Heart right ventricle (tissue), 16 donors: ENCODE measurements around the gene VNN1. TPM values are rescaled to one million over a fixed set of nuclear protein-coding genes. Genes with fewer than 3 reads are reported as not detected.

Source experiments
- ATAC-seq, 8 donors: fragments of 200-7000 bp; cut with Tn5 transposase; one replicate each; pipeline ENCODE4 v1.9.1; 2020; ENCODE audit warnings: mild to moderate bottlenecking in 8 of 8, moderate library complexity in 8 of 8, moderate number of reproducible peaks in 1 of 8
- DNase-seq, 2 donors: peaks; one replicate each; pipeline ENCODE4 v3.0.0-alpha.2; 2020
- H3K27ac ChIP-seq, 10 donors: fragments of 200-600 bp; sonication (generic) in 2 of 10; one replicate each; pipeline versions ENCODE4 v1.5.0 to v1.8.0; 2020 to 2022; ENCODE audit warnings: mild to moderate bottlenecking in 3 of 10
- H3K27me3 ChIP-seq, 7 donors: fragments of 200-600 bp; one replicate each; pipeline ENCODE4 v1.8.0; 2021 to 2022; ENCODE audit warnings: mild to moderate bottlenecking in 2 of 7
- H3K36me3 ChIP-seq, 9 donors: fragments of 200-600 bp; sonication (generic) in 1 of 9; one replicate each; pipeline versions ENCODE4 v1.5.0 to v1.8.0; 2020 to 2022; ENCODE audit warnings: mild to moderate bottlenecking in 2 of 9
- H3K4me1 ChIP-seq, 9 donors: fragments of 200-600 bp; sonication (generic) in 1 of 9; one replicate each; pipeline versions ENCODE4 v1.5.0 to v1.8.0; 2020 to 2022; ENCODE audit warnings: mild to moderate bottlenecking in 4 of 9
- H3K4me3 ChIP-seq, 10 donors: fragments of 200-600 bp; sonication (generic) in 2 of 10; one replicate each; pipeline versions ENCODE4 v1.5.0 to v1.8.0; 2020 to 2022; ENCODE audit warnings: mild to moderate bottlenecking in 7 of 10, moderate library complexity in 2 of 10
- H3K9me3 ChIP-seq, 11 donors: fragments of 200-600 bp in 10 of 11; sonication (generic) in 2 of 11; one replicate each; pipeline versions ENCODE4 v1.5.0 to v1.8.0; 2013 to 2022; ENCODE audit warnings: mild to moderate bottlenecking in 2 of 11, control low read depth in 1 of 11, moderate library complexity in 1 of 11
- WGBS, 2 donors: extraction: QIAGEN DNeasy Blood & Tissue Kit; methylation state at CpG; one replicate each; pipeline ENCODE4 v1.1.7; 2013; ENCODE audit warnings: inconsistent platforms in 1 of 2; 5-methylcytosine and 5-hydroxymethylcytosine counted together
- intact Hi-C, 10 donors: fragments of 100-400 bp; cut with DNase I; formaldehyde crosslinking; loops; one replicate each; pipeline versions ENCODE4 v1.11.1 to v1.14.2; 2022
- polyA plus RNA-seq, 2 donors: library from polyadenylated mRNA; stranded (reverse); fragments of 200-250 nt; gene quantifications; one replicate each; pipeline ENCODE4 v1.2.3, GENCODE V29; 2013
- total RNA-seq, 10 donors: library from RNA; stranded (reverse); fragmentation: NEBNext Ultra II Directional in 3 of 10; extraction: Animal tissue kit (Norgen Biotek cat#: 25700) in 3 of 10; gene quantifications; one replicate each; pipeline versions ENCODE4 v1.2.1 to v1.2.4, GENCODE V29; 2021 to 2023
- TF ChIP-seq, protein P1 (sequence below), 9 donors: fragments of 200-600 bp; sonication (generic) in 2 of 9; IDR thresholded peaks; one replicate each; pipeline versions ENCODE4 v1.5.0 to v1.8.0; 2021 to 2022; ENCODE audit warnings: antibody characterized with exemption in 9 of 9, mild to moderate bottlenecking in 5 of 9, moderate library complexity in 1 of 9
- donor health status: Arrhythmogenic right ventricular cardiomyopathy.
- donor health status: ischemic (EF 13 %, LVEDD 7.1; RV severe dilation, severe dysfunction).
- donor health status: healthy with polysubstance abuse.
- donor health status: DM: no; HTN: yes; CAD: no.
- donor health status: DM: no; HTN: no; CAD: no.
- donor health status: ischemic (EF 25% LVEDD 6.9; RV normal size, moderate dysfunction).
- donor health status: ischemic (EF 25% LVEDD 5.7; RV mildly dilated, moderate dysfunction).
- donor health status: healthy.
- donor health status: DM: yes; HTN: yes; CAD: no.
- donor health status: Ischemic cardiomyopathy.
- donor health status: ischemic (EF 35%, LVEDD 5.7; RV mildly dilated, moderate dysfunction).
- donor health status: nonischemic (EF 11% LVEDD 7.7; RV severe dilation, severe dysfunction).
- donor health status: DM: yes; HTN: yes; CAD: no.
- donor health status: PGD.
- donor health status: ischemic (EF 29% LVEDD 5.4; RV normal size, mild dysfunction).
- donor health status: nonischemic (EF 23%, LVEDD 6.1; RV moderate dilation, normal function).

Gene VNN1
- total and polyA plus RNA-seq, 12 donors, result 0.09 to 2.0 (median 0.34) TPM

DNA sequence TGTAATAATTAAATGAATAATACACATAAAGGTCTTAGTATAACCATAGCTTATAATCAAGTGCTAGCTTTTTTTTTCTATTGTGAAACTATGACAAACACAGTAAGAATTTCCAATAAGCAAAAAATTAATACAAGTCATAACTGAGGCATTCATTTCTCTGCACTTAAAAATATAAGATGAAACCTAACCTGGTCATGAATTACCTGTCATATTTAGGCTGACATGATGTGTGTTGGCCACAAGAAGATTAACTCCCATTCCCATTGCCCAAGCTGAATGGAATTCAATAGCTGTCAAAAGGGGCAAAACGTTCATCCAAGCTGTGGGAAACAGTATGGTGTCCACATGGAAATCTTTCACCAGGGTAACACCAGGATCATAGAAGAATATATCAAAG, 38.4 kb upstream of the VNN1 start:
- 37 to 58% methylated on average over 1 of the region's 1 CpG for whole genome bisulfite sequencing, 2 donors
- Histone ChIP-seq H3K27ac (no peak overlapping the region), H3K27me3 (no peaks in the 10 kb centered on the region), H3K9me3 (no peaks in the 10 kb centered on the region), H3K4me3 (no peak overlapping the region), H3K36me3 (peaks cover 0 to 12% (median 0%) of the 10 kb centered on the region in 9 donors), H3K4me1 (peaks cover 0 to 35% (median 0%) of the 10 kb centered on the region in 9 donors)
- intact Hi-C loops, result no loop called here
- no peak for DNase-seq
- no peak for ATAC-seq
- TF ChIP-seq, protein P1, sequence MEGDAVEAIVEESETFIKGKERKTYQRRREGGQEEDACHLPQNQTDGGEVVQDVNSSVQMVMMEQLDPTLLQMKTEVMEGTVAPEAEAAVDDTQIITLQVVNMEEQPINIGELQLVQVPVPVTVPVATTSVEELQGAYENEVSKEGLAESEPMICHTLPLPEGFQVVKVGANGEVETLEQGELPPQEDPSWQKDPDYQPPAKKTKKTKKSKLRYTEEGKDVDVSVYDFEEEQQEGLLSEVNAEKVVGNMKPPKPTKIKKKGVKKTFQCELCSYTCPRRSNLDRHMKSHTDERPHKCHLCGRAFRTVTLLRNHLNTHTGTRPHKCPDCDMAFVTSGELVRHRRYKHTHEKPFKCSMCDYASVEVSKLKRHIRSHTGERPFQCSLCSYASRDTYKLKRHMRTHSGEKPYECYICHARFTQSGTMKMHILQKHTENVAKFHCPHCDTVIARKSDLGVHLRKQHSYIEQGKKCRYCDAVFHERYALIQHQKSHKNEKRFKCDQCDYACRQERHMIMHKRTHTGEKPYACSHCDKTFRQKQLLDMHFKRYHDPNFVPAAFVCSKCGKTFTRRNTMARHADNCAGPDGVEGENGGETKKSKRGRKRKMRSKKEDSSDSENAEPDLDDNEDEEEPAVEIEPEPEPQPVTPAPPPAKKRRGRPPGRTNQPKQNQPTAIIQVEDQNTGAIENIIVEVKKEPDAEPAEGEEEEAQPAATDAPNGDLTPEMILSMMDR (IDR thresholded peaks at IDR 0.05), result no peak

DNA sequence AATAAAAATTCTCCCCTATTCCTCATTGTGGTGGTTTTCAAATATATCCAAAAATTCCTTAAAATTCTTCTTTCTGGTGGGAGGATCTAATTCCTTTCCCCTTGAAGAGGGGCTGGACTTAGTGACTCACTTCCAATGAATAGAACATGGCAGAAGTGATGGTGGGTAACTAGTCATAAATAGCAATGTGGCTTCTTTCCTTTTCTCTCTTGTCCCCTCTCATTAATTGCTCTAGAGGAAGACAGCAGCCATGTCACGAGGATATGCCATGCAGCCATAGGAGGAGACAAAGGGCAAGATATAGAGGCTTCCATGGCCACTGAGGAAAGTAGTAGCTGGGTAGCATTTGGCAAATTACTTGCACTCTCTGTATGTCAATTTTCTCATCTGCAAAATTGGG, 38.0 kb upstream of the VNN1 start:
- Histone ChIP-seq H3K4me3 (no peak overlapping the region), H3K27me3 (no peaks in the 10 kb centered on the region), H3K4me1 (peaks cover 0 to 34% (median 0%) of the 10 kb centered on the region in 9 donors), H3K9me3 (no peaks in the 10 kb centered on the region), H3K27ac (peak overlapping the region in 1 of 10 donors; percentile 71), H3K36me3 (peaks cover 0 to 12% (median 0%) of the 10 kb centered on the region in 9 donors)
- intact Hi-C loops, result no loop called here
- ATAC-seq, result no peak
- TF ChIP-seq, protein P1 (IDR thresholded peaks at IDR 0.05), result no peak
- no peak for DNase-seq
- 61 to 74% methylated on average over 1 of the region's 1 CpG for WGBS, 2 donors

DNA sequence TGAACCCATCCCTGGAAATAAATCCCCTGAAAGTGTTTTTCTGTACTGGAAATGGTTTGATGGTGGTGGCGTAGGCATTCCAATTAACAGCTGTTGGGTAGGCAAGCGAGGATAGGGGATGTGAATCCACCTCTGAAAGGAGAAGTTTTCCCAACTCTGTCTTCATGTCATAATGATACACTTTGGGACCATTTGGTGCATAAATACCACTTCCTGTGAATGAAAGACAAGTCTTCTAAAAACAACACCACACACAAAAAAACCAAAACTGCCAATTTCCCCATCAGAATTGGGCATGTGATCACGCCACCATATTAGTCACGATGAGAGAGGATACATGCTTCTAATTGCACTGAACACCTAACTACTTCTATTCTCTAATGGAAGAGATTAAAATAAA, 37.5 kb upstream of the VNN1 start:
- no peaks in the 10 kb centered on the region for H3K27me3 ChIP-seq
- H3K27ac ChIP-seq, result peak overlapping the region in 1 of 10 donors; percentile 71
- peaks cover 0 to 39% (median 0%) of the 10 kb centered on the region in 9 donors for H3K4me1 ChIP-seq
- WGBS, 2 donors, result 89 to 92% methylated on average over 4 of the region's 4 CpGs
- ATAC-seq, result peak in 1 of 8 donors; percentile 25
- intact Hi-C loops, result no loop called here
- TF ChIP-seq, protein P1 (IDR thresholded peaks at IDR 0.05), result no peak
- no peak for DNase-seq
- no peaks in the 10 kb centered on the region for H3K9me3 ChIP-seq
- H3K36me3 ChIP-seq, result peaks cover 0 to 12% (median 0%) of the 10 kb centered on the region in 9 donors
- no peak overlapping the region for H3K4me3 ChIP-seq

DNA sequence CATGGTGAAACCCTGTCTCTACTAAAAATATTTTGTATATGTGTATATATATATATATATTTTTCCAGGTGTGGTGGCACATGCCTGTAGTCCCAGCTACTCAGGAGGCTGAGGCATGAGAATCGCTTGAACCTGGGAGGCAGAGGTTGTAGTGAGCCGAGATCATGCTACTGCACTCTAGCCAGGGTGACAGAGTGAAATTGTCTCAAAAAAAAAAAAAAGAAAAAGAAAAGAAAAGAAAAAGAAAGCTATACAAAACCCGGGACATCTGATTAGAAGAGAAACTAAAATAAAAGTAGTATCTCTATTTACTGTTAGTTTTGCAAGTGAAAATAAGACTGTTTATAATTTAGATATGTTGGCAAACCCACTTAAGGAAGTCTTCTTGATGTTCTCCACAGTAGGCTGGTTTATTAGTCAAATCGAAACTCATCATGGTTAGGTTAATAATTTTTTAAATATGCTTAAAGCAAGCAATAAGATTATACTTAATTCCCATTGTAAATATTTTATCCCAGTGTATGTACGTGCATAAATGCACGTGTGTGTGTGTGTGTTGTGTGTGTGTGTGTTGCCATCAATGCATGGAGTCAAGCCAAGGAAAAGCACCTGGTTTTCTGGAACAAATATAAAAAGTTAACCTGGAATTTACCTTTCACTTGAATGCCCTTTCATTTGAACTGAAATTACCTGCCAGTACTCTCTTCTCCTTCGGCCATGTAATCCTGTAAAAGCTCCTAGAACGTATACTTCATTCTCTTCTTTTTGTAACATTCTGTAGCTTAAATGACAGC, 36.8 kb upstream of the VNN1 start:
- WGBS, 2 donors, result 82 to 83% methylated on average over 8 of the region's 8 CpGs
- H3K4me3 ChIP-seq, result no peak overlapping the region
- H3K27ac ChIP-seq, result peak overlapping the region in 1 of 10 donors; percentile 71
- peaks cover 0 to 12% (median 0%) of the 10 kb centered on the region in 9 donors for H3K36me3 ChIP-seq
- ATAC-seq, result no peak
- no peak for DNase-seq
- intact Hi-C loops, result no loop called here
- H3K27me3 ChIP-seq, result no peaks in the 10 kb centered on the region
- TF ChIP-seq, protein P1 (IDR thresholded peaks at IDR 0.05), result no peak
- no peaks in the 10 kb centered on the region for H3K9me3 ChIP-seq
- H3K4me1 ChIP-seq, result peaks cover 0 to 45% (median 0%) of the 10 kb centered on the region in 9 donors
